H1 (cell line): ENCODE measurements around the gene KDM8. TPM values are rescaled to one million over a fixed set of nuclear protein-coding genes. Genes with fewer than 3 reads are reported as not detected.

Source experiments
- BRCA1 ChIP-seq: IDR thresholded peaks from 2 replicates; pipeline ENCODE4 v1.6.1; 2012; ENCODE audit warnings: low read depth, low read length, improper control_type of control experiment
- CTCF ChIP-seq, 3 experiments: IDR thresholded peaks; 1 replicate in 2 of 3; 2 replicates in 1 of 3; pipeline versions ENCODE4 v1.5.1 to v1.6.1; 2011; ENCODE audit warnings: low read length in 3 of 3, mild to moderate bottlenecking in 3 of 3, inconsistent platforms in 2 of 3, low read depth in 1 of 3, moderate library complexity in 1 of 3; ENCODE audit not compliant: insufficient read depth in 1 of 3; ENCODE audit errors: control extremely low read depth in 1 of 3
- KDM5A ChIP-seq: fragments of 200-600 bp; IDR thresholded peaks from 2 replicates; pipeline ENCODE4 v1.7.1; 2012; ENCODE audit warnings: mild to moderate bottlenecking, low read length, inconsistent platforms, mixed read lengths
- RNF2 ChIP-seq: fragments of 200-900, 300-1000 bp; sonication (generic); IDR thresholded peaks from 2 replicates; pipeline ENCODE4 v1.7.1; 2016; ENCODE audit warnings: borderline replicate concordance, low read depth, mild to moderate bottlenecking, antibody characterized with exemption, low read length; ENCODE audit not compliant: poor library complexity, severe bottlenecking; ENCODE audit errors: missing control alignments
- SP4 ChIP-seq: IDR thresholded peaks from 2 replicates; pipeline ENCODE4 v1.6.1; 2012; ENCODE audit warnings: low read length, inconsistent platforms
- polyA plus RNA-seq, 7 experiments: library from polyadenylated mRNA; depleted of rRNA in 3 of 7; stranded (reverse) in 5 of 7; unstranded in 2 of 7; fragments of >200 nt in 5 of 7; fragments of 200-250 nt in 2 of 7; gene quantifications; 1 replicate in 5 of 7; 2 replicates in 1 of 7; 4 replicates in 1 of 7; pipeline versions ENCODE4 v1.2.1 to v1.2.3, GENCODE V29; 2011 to 2013; ENCODE audit warnings: missing spikeins in 2 of 7, mixed read lengths in 2 of 7
- total RNA-seq: library from RNA; stranded (reverse); fragmentation: NEBNext Ultra II Directional; extraction: Animal tissue kit (Norgen Biotek cat#: 25700); gene quantifications from 2 replicates; pipeline ENCODE4 v1.2.1, GENCODE V29; 2021

KDM8 gene
- total and polyA plus RNA-seq, 2 of the 8 experiments (the other 6 are each of a cell fraction or from before 2014, with no cell fraction given) = 10.3 to 12.8 TPM

- TF ChIP-seq CTCF (IDR thresholded peaks at IDR 0.05; ENCODE audit: control extremely low read depth in 1 of 3, insufficient read depth in 1 of 3, low read depth in 1 of 3, low read length in 3 of 3) (no peak), KDM5A (no peak), SP4 (no peak), RNF2 (no peak), BRCA1 (no peak)
These were observed 40.5 kb downstream of the KDM8 start (continued) for GRCh38 chr16:27243725-27244362.
